Dermis blood vessel endothelial cell (primary cell): Measurements from ENCODE around the gene CACNB2. TPM values are rescaled to one million over a fixed set of nuclear protein-coding genes. Genes with fewer than 3 reads are reported as not detected.
A peak's percentile ranks its signal among the peaks of the same experiment; 100 is the strongest.

Experiments used
- DNase-seq: peaks from one replicate; pipeline ENCODE4 v3.0.0; 2010
- total RNA-seq: library from RNA; depleted of rRNA; stranded (reverse); fragments of >200 nt; gene quantifications from 2 replicates; pipeline ENCODE4 v1.2.3, GENCODE V29; 2014

CACNB2 gene
- total RNA-seq, 1 donor from 2014 or later, result not detected

GRCh38 chr10:18231480-18231879 lies 91.3 kb downstream of the CACNB2 start:
- no peak for DNase-seq

- no peak for DNase-seq
Measured at GRCh38 chr10:18233775-18234174, 93.6 kb downstream of the CACNB2 start.

GRCh38 chr10:18235477-18235876 lies 95.3 kb downstream of the CACNB2 start:
- DNase-seq, result no peak

- DNase-seq, result no peak
Measured at GRCh38 chr10:18236756-18237155, 96.5 kb downstream of the CACNB2 start.

- DNase-seq, result peak; percentile 56
Measured at GRCh38 chr10:18238870-18239485, 98.8 kb downstream of the CACNB2 start.

- DNase-seq, result no peak
Measured at GRCh38 chr10:18240185-18240882, 100.1 kb downstream of the CACNB2 start.

- DNase-seq, result no peak
Measured at GRCh38 chr10:18246967-18247366, 106.7 kb downstream of the CACNB2 start.

- DNase-seq, result no peak
Measured at GRCh38 chr10:18252086-18252485, 111.9 kb downstream of the CACNB2 start.

- no peak for DNase-seq
Measured at GRCh38 chr10:18254086-18254485, 113.9 kb downstream of the CACNB2 start.

GRCh38 chr10:18254692-18255091 lies 114.5 kb downstream of the CACNB2 start:
- no peak for DNase-seq

- DNase-seq, result no peak
Measured at GRCh38 chr10:18260310-18260922, 120.2 kb downstream of the CACNB2 start.

- no peak for DNase-seq
Measured at GRCh38 chr10:18261063-18261610, 120.9 kb downstream of the CACNB2 start.

- DNase-seq, result no peak
Measured at GRCh38 chr10:18261768-18262231, 121.6 kb downstream of the CACNB2 start.

GRCh38 chr10:18264466-18265050 lies 124.3 kb downstream of the CACNB2 start:
- DNase-seq, result no peak

GRCh38 chr10:18268005-18268404 lies 127.8 kb downstream of the CACNB2 start:
- DNase-seq, result no peak

GRCh38 chr10:18271491-18271890 lies 131.3 kb downstream of the CACNB2 start:
- DNase-seq, result no peak

- DNase-seq, result no peak
Measured at GRCh38 chr10:18273039-18273438, 132.8 kb downstream of the CACNB2 start.

GRCh38 chr10:18278181-18278580 lies 138.0 kb downstream of the CACNB2 start:
- no peak for DNase-seq

- no peak for DNase-seq
Measured at GRCh38 chr10:18279173-18279572, 138.9 kb downstream of the CACNB2 start.

- DNase-seq, result no peak
Measured at GRCh38 chr10:18282094-18282493, 141.9 kb downstream of the CACNB2 start.

GRCh38 chr10:18290651-18291313 lies 150.6 kb downstream of the CACNB2 start:
- no peak for DNase-seq
